Esophagus muscularis mucosa (tissue), 3 donors: ENCODE data around the gene PDE8B.

Experiments
- POLR2A ChIP-seq: fragments of 450-650 bp; IDR thresholded peaks from one replicate; pipeline ENCODE4 v1.6.1; 2017; ENCODE audit warnings: antibody characterized with exemption, moderate library complexity, mild to moderate bottlenecking, low read depth
- POLR2AphosphoS5 ChIP-seq, 2 donors: sonication (generic); formaldehyde crosslinking; IDR thresholded peaks; one replicate each; pipeline ENCODE4 v1.6.1; 2017; ENCODE audit warnings: antibody characterized with exemption in 2 of 2
- TF ChIP-seq, protein P1 (sequence below), 3 experiments: fragments of 200-600 bp in 2 of 3; fragments of 450-650 bp in 1 of 3; sonication (generic) in 2 of 3; IDR thresholded peaks; one replicate each; pipeline ENCODE4 v1.5.1; 2017 to 2019; ENCODE audit warnings: antibody characterized with exemption in 3 of 3, mild to moderate bottlenecking in 2 of 3, moderate library complexity in 1 of 3

DNA sequence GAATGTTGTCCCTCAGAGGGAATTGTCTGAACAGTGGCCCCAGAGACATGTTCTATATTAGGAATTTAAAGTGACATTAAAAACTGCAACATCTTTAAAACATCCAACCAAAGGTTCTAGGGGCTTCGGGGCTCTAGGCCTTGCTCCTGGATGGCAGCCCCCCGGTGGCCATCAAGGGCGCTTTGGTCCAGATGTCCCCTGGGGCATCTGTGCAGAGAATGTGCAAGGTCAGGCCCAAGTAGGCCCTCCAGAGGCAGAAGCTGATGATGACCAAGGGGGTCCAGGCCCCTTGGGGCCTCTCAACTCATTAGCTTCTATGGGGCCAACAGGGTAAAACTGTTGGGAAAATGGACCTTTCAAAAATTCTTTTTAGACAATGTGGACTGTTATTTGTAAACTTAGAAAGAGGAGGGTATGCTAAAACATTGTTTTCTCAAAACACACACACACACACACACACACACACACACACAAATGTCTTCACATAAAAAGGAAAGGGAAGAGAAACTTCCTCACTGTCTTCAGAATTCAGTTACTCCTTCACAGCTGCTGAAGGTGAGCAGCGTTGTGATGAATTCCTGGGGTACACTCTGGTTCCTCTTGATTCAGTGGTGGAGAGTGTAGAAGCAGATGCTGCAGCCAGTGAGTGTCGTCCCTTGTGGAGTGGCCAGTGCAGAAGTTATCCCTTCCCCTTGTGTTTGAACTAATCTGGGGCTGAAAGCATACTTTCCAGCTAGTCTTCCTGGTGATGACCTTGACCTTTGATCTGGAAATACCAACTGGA lies 156.4 kb downstream of the PDE8B start:
- TF ChIP-seq, protein P1, sequence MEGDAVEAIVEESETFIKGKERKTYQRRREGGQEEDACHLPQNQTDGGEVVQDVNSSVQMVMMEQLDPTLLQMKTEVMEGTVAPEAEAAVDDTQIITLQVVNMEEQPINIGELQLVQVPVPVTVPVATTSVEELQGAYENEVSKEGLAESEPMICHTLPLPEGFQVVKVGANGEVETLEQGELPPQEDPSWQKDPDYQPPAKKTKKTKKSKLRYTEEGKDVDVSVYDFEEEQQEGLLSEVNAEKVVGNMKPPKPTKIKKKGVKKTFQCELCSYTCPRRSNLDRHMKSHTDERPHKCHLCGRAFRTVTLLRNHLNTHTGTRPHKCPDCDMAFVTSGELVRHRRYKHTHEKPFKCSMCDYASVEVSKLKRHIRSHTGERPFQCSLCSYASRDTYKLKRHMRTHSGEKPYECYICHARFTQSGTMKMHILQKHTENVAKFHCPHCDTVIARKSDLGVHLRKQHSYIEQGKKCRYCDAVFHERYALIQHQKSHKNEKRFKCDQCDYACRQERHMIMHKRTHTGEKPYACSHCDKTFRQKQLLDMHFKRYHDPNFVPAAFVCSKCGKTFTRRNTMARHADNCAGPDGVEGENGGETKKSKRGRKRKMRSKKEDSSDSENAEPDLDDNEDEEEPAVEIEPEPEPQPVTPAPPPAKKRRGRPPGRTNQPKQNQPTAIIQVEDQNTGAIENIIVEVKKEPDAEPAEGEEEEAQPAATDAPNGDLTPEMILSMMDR (IDR thresholded peaks at IDR 0.05): no peak
- no peak for TF ChIP-seq POLR2A
- TF ChIP-seq POLR2AphosphoS5 (IDR thresholded peaks at IDR 0.05): no peak
